Uterus (tissue), 4 donors: ENCODE data around the gene SH2D3C. TPM values are rescaled to one million over a fixed set of nuclear protein-coding genes. Genes with fewer than 3 reads are reported as not detected.

ENCODE experiments used
- DNase-seq, 2 donors: peaks; one replicate each; pipeline ENCODE4 v3.0.0-alpha.2; 2019 to 2020
- H3K27ac ChIP-seq, 2 donors: fragments of 200-600 bp; sonication (generic); 1 replicate in 1 of 2; 2 replicates in 1 of 2; pipeline ENCODE4 v1.5.1; 2016 to 2018
- H3K27me3 ChIP-seq, 2 donors: fragments of 200-600 bp; sonication (generic); one replicate each; pipeline ENCODE4 v1.5.1; 2018 to 2019; ENCODE audit warnings: control low read depth in 1 of 2
- H3K36me3 ChIP-seq, 2 donors: fragments of 200-600 bp; sonication (generic); one replicate each; pipeline ENCODE4 v1.5.1; 2019; ENCODE audit warnings: control low read depth in 1 of 2
- H3K4me1 ChIP-seq, 2 donors: fragments of 200-600 bp; sonication (generic); one replicate each; pipeline ENCODE4 v1.5.1; 2018 to 2019; ENCODE audit warnings: control low read depth in 1 of 2
- H3K4me3 ChIP-seq, 2 donors: fragments of 200-600 bp; sonication (generic); 1 replicate in 1 of 2; 2 replicates in 1 of 2; pipeline ENCODE4 v1.5.1; 2018 to 2019; ENCODE audit warnings: mild to moderate bottlenecking in 1 of 2
- H3K9me3 ChIP-seq, 2 donors: fragments of 200-600 bp; sonication (generic); one replicate each; pipeline ENCODE4 v1.5.1; 2019; ENCODE audit warnings: control low read depth in 1 of 2
- CTCF ChIP-seq, 4 experiments: fragments of 200-600 bp in 2 of 4; fragments of 450-650 bp in 2 of 4; sonication (generic) in 2 of 4; IDR thresholded peaks; one replicate each; pipeline ENCODE4 v1.5.1; 2016 to 2019; ENCODE audit warnings: antibody characterized with exemption in 4 of 4, mild to moderate bottlenecking in 2 of 4, moderate library complexity in 1 of 4
- POLR2A ChIP-seq, 2 donors: fragments of 450-650 bp; IDR thresholded peaks; one replicate each; pipeline ENCODE4 v1.6.1; 2016; ENCODE audit warnings: antibody characterized with exemption in 2 of 2, mild to moderate bottlenecking in 1 of 2, moderate library complexity in 1 of 2
- intact Hi-C: fragments of 100-400 bp; cut with DNase I; formaldehyde crosslinking; loops from one replicate; pipeline ENCODE4 v1.15.1; 2023; ENCODE audit warnings: low total_unique reads
- total RNA-seq, 4 donors: library from RNA; depleted of rRNA in 3 of 4; stranded (reverse); fragments of >200 nt in 3 of 4; gene quantifications; one replicate each; pipeline versions ENCODE4 v1.1.0 to v1.2.4, GENCODE V29; 2014 to 2023
- donor health status: DM: yes; HTN: yes; CAD: no.

SH2D3C gene
- total RNA-seq, 4 donors from 2014 or later = 3.6 to 38.1 (median 19.8) TPM

- intact Hi-C loops = loop anchor here (10.0 kb wide), 1 partner anchor 134 kb away; no protein-coding TSS in a partner anchor
- no peak for DNase-seq
- Histone ChIP-seq H3K27me3 (no peaks in the 10 kb centered on the region), H3K27ac (no peak overlapping the region), H3K36me3 (no peaks in the 10 kb centered on the region), H3K4me1 (no peaks in the 10 kb centered on the region), H3K4me3 (no peak overlapping the region), H3K9me3 (no peaks in the 10 kb centered on the region)
- TF ChIP-seq POLR2A (IDR thresholded peaks at IDR 0.05) = no peak
- no peak for TF ChIP-seq CTCF (IDR thresholded peaks at IDR 0.05)
Observed at GRCh38 chr9:127728808-127729207, 49.7 kb downstream of the SH2D3C start.

- Histone ChIP-seq H3K4me1 (no peaks in the 10 kb centered on the region), H3K27ac (no peak overlapping the region), H3K36me3 (no peaks in the 10 kb centered on the region), H3K4me3 (no peak overlapping the region), H3K9me3 (no peaks in the 10 kb centered on the region), H3K27me3 (no peaks in the 10 kb centered on the region)
- TF ChIP-seq CTCF (IDR thresholded peaks at IDR 0.05) (no peak), POLR2A (IDR thresholded peaks at IDR 0.05) (no peak)
- intact Hi-C loops = loop anchor here (10.0 kb wide), 1 partner anchor 132 kb away; no protein-coding TSS in a partner anchor
- no peak for DNase-seq
Observed at GRCh38 chr9:127726871-127727270, 51.6 kb downstream of the SH2D3C start.

GRCh38 chr9:127724012-127724411, 54.5 kb downstream of the SH2D3C start:
- DNase-seq = no peak
- Histone ChIP-seq H3K27ac (no peak overlapping the region), H3K36me3 (no peaks in the 10 kb centered on the region), H3K9me3 (no peaks in the 10 kb centered on the region), H3K27me3 (no peaks in the 10 kb centered on the region), H3K4me1 (no peaks in the 10 kb centered on the region), H3K4me3 (no peak overlapping the region)
- TF ChIP-seq CTCF (IDR thresholded peaks at IDR 0.05) (no peak), POLR2A (IDR thresholded peaks at IDR 0.05) (no peak)
- intact Hi-C loops = loop anchor here (10.0 kb wide), 1 partner anchor 129 kb away; no protein-coding TSS in a partner anchor

GRCh38 chr9:127723444-127723843, 55.0 kb downstream of the SH2D3C start:
- Histone ChIP-seq H3K9me3 (no peaks in the 10 kb centered on the region), H3K4me3 (no peak overlapping the region), H3K36me3 (no peaks in the 10 kb centered on the region), H3K27me3 (no peaks in the 10 kb centered on the region), H3K4me1 (no peaks in the 10 kb centered on the region), H3K27ac (no peak overlapping the region)
- TF ChIP-seq POLR2A (IDR thresholded peaks at IDR 0.05) (no peak), CTCF (IDR thresholded peaks at IDR 0.05) (no peak)
- intact Hi-C loops = loop anchor here (10.0 kb wide), 1 partner anchor 129 kb away; no protein-coding TSS in a partner anchor
- no peak for DNase-seq

- TF ChIP-seq POLR2A (IDR thresholded peaks at IDR 0.05) (no peak), CTCF (IDR thresholded peaks at IDR 0.05) (no peak)
- Histone ChIP-seq H3K9me3 (no peaks in the 10 kb centered on the region), H3K27me3 (no peaks in the 10 kb centered on the region), H3K4me1 (no peaks in the 10 kb centered on the region), H3K36me3 (no peaks in the 10 kb centered on the region), H3K27ac (no peak overlapping the region), H3K4me3 (no peak overlapping the region)
- no peak for DNase-seq
- intact Hi-C loops = loop anchor here (10.0 kb wide), 1 partner anchor 128 kb away; no protein-coding TSS in a partner anchor
Observed at GRCh38 chr9:127723013-127723412, 55.5 kb downstream of the SH2D3C start.
